Inferior parietal cortex (tissue), 1 donor: Measurements from ENCODE around the gene SHANK2.
A peak's percentile ranks its signal among the peaks of the same experiment; 100 is the strongest.

Experiments
- DNase-seq: peaks from one replicate; pipeline ENCODE4 v3.0.0-alpha.2; 2016; ENCODE audit errors: extremely low spot score

Gene SHANK2

DNA sequence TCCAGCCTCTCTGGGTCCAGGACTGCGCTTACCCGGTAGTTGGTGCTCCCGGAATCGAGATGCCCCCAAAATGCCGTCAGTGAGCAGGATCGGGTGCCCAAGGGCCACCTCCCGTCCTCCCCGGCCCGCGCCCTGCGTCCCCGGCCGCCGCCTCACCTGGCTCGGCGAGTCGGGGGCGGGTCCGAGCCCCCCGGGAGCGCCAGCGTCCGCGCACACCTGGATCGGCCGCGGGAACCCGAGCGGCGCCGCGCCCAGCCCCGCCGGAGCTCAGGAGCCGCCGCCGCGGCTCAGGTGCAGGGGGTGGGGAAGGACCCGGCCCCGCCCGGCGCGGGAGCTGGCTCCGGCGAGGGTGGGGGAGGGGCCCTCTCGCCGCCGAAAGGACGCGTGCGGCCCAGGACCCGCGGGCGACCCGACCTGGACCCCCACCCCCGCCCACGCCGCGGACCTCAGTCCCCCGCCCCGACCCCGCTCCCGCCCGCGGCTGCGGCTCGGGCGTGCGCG lies at the start of gene SHANK2:
SHANK2 (minus strand) TSS at position 309 of the 501 bp plus-strand sequence. CDS start 105,251 bp downstream, outside the sequence.
- DNase-seq = no peak

GRCh38 chr11:71301858-71302533 lies 49.6 kb upstream of the SHANK2 start:
- no peak for DNase-seq

DNA sequence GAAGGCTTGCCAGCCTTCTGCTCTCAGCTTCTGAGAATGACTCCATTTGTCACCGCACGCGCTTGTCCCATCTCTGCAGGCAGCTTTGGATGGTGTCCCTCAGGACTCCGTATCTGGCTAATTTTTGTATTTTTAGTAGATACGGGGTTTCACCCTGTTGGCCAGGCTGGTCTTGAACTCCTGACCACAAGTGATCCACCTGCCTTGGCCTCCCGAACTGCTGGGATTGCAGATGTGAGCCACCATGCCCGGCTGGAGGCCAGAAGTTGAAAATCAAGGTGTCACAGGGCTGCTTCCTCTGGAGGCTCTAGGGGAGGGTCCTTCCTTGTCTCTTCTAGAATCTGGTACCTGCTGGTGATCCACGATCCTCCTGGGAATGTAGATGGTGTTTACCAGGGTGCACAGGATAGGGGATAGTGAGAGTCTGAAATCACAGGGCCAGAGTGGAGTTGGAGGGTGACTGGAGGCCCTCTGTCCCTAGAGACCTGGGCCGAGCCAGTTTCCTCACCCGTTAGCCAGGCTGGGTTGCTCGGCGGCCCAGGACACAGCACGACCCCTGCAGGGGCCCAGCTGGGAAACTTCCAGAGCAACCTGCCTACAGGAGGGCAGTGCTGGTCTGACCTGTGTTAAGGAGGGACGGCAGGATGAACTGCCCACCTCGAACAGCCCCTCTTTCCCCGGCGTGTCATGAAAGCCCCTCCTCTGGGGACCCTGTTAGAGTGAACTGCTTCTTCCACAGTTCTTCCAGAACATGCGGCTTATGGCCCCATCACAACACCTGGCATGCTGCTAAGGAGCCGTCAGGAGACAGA lies 48.9 kb upstream of the SHANK2 start:
- DNase-seq = no peak

DNA sequence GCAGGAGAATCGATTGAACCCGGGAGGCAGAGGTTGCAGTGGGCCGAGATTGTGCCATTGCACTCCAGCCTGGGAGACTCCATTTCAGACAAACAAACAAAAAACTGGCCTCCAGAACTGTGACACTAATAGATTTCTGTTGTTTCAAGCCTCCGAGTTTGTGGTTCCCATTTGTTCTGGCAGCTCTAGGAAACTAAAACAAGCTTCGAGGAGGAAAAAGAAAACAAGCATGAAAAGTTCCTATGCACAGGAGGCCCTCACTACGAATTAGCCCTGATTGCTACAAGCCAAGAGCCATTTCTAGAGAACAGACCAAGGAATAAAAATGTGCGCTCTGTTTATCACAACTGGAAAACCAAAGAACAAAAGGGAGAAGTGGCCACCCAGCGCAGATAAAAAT lies 47.8 kb upstream of the SHANK2 start:
- no peak for DNase-seq

DNA sequence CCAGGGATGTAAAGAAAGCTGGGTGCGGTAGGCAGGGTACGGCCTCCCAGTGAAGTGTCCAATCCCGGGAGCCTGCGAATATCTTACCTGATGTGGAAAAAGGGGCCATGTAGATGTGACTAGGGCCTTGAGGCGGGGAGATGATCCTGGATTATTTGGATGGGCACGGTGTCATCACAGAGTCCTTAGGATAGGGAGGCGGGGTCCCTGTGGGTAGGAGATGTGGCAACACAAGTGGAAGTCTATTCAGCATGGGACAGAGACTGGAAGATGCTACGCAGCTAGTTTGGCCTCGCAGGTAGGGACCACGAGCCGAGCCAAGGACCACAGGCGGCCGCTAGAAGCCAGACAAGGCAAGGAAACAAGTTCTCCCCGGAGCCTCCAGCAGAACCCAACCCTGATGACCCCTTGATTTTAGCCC lies 46.4 kb upstream of the SHANK2 start:
- no peak for DNase-seq

DNA sequence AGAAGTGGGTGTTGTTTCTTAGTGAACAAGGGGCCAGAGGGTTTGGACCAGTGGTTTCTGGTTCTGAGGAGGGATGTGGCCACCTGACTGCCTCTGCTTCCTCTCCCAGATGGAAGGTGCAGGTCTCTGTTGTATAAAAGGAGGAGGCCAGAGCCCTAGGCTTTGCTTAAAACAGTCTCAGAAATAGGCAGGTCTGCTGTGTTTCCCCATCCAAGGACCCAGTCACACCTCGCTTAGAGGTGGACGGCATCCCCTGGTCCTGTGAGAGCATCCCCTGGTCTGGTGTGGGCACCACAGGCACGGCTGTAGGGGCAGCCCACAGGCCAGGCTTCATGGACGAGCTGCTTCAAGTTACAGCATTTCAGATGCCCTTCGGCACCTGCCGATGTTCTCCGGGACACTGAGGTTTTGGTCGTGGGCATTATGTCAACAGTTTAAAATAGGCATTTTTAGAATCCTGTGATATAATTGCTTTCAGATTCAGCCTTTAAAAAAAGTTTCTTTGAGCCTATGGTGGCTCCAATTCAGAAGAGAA lies 45.7 kb upstream of the SHANK2 start:
- DNase-seq = no peak

DNA sequence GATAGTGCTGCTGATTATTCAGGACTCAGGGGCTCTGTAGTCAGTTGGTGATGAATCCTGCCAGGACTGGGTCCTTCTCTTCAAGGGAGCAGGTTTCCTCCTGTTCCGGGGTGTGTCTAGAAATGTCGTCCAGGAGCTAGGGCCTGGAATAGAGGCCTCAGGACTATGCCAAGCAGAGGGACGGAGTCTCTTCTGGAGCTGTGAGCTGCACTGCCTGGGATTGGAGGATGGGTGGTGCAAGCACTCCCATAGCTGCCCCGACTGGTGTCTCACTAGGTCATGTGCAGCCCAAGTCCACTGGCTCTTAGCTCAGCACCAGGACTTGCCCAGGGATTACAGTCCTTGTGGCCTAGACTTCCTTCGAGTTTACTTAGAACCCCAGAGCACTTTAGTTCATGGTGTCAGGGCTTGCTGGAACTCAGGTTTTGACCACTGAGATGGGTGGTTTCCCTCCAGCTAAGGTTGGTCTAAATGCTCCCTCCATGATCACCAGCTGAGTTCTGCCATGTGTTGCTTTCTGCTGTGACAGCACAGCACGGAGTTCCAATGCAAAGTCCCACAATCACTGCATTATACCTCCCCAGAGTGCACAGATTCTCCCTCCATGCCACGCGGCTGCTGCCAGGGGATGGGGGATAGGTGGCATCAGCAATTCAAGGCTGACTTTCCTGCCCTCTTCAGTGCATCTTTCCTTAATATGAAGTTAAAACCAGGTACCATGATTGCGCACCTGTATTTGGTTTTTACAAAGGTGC lies 42.6 kb upstream of the SHANK2 start:
- DNase-seq = no peak

DNA sequence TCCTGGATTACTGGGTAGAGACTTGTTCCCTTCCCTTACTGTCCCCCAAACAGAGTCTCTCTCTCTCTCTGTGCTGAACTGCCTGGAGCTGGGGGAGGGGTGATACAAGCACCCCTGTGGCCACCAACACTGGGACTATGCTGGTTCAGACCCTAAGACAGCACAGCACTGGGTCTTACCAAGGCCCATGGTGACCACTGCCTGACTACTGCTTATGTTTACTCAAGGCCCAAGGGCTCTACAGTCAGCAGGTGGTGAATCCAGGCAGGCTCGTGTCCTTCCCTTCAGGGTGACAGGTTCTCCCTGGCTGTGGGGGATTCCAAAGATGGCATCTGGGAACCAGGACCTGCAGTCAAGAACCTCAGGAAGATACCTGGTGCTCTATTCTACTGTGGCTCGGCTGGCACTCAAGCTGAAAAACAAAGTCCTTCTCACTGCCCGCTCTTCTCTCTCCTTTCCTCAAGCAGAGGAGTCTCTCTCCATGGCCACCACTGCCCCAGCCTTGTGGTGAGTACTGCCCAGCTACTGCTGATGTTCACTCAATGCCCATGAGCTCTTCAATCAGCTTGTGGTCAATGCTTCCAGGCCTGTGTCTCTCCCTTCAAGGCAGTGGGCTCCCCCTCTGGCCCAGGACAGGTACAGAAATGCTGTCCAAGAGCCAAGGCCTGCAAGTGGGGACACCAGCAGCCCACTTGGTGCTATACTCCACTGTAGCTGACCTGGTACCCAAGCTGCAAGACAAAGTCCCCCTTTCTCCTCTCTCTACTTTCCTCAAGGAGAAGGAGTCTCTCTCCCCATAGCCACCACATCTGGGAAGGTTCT lies 41.8 kb upstream of the SHANK2 start:
- no peak for DNase-seq

DNA sequence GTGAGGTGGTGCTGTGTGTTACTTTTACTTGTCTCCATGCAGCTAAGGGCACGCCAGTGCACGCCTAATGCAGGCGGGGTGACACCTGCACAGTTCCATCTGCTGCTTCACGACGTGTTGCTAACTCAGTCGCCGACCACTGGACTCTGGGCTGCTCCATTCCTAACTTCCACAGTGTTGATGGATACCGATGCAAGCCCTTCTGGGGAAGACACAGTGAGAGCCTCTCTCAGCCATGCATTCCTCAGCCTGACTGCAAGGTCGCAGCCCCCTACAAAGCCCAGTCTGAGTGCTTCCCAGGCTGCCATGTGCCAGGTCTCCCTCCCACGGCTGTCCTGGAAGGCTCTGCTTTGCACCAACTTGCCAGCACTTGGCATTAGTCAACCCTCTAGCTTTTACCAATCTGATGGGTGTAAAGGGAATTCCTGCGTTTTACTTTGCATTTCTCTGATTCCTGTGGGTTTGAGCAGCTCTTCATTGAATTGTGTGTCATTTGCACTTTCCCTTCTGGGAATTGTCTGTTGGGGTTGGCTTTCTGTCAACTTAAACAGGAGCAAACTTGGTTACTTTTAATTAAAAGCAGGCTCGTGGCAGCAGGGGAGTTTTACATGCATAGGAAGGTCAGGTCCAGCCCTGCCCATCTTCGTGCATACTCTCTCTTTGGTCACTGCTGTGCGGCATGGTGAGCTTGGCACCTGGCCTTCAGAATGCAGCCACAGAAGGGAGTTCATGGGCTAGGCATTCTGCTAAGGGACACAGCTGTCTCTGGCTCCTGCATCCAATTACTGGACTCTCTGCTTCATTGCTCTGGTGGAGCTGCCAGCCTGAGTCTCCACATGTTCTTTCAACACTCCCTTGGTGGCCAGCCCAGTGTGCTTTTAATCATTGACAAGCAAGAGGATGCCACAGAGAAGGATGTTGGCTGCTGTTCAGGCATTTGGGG lies 34.6 kb upstream of the SHANK2 start:
- peak; percentile 13 for DNase-seq

DNA sequence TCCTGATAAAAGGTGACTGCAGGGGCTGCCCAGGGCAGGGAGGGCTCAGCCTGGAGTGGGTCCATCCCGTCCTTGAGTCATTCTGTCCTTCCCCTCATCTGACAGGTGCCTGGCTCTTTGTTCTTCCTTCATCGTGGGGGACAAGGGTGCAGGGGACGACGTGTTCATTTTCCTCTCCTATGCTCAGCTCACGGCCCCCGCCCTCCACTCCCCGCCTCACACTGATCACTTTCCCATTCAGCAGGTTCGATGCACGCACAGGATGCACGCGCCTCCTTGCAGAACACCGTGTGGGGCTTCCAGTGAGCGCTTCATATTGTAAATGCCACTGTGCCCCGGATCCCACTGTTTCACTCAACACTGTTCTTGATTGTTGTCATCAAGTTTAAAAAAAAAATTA lies 32.7 kb upstream of the SHANK2 start:
- no peak for DNase-seq

- DNase-seq = no peak
Measured at GRCh38 chr11:71284525-71285092, 32.2 kb upstream of the SHANK2 start.

- no peak for DNase-seq
Measured at GRCh38 chr11:71283971-71284441, 31.6 kb upstream of the SHANK2 start.

DNA sequence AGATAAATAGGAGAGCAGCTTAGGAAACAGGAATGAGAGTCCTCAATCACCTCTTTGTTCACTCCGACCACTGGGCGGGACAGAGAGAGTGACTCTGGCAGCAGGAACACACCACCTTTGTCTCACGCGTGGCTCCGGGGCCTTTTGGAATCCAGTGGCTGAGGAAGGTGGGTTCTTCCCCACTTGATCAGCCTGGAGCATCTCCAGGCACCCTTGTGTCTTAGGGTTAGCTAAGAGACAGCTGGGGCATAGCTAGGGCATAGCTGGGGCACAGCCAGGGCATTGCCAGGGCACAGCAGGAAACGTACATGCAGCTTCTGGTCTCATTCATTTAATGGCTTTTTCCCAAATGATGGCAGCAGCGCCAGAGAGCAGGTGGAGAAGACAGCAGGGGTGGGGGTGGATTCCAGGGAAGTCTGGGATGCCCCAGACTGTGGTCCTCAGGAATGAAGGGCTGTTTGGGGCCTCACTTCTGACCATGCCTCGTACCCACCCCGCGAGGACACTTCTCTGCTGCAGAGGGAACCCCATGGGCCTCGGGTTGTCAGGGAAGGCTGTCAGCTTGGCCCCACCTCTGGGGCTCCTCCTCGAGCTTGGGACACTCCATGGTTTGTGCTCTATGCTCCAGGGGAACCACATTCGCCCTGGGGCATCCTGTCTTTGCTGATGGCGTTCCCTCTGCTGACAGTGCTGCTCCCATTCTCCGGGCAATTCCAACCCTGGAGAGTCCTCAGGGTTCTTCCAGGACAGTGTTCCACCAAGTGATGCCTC lies 30.4 kb upstream of the SHANK2 start:
- DNase-seq = no peak

DNA sequence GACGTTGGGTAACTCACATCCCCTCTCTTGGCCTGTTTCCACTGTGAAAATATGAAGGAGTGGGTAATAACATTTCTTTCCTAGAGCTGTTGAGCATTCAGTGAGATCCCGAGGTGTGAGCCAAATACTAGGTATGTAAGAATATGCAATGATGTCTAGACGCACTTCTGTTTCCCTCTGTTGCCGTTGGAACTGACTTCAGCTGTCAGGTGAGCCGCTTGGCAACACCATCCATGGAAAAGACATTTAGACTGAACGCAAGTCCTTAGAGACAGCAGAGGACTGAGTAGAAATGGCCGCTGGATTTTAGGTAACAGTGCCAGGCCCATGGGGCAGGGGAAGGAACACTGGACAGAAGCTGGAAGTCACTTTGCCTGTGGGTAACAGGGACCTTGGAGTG lies 29.5 kb upstream of the SHANK2 start:
- DNase-seq = no peak

- DNase-seq = no peak
Measured at GRCh38 chr11:71281204-71281603, 28.8 kb upstream of the SHANK2 start.

GRCh38 chr11:71279916-71280645 lies 27.7 kb upstream of the SHANK2 start:
- no peak for DNase-seq

DNA sequence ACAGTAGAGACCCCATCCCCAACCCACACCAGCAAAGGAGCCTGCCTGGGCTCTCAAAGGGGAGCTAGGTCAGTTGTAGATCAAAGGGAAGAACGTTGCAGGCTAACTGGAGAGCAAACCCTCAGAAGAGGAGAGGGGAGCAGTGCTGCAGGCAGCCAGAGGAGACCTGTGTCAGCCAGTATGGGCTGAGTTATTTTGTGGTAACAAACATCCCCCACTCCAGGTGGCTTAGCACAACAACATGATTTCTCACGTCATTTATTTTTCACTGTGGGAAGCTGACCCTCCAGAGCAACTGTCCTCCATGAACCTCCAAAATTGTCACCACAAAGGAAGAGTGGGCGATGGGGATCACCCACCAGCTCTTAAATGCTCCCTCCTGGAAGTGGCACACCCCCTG lies 19.8 kb upstream of the SHANK2 start:
- DNase-seq = no peak
